ENCODE measurements around the gene GPBP1L1. TPM values are rescaled to one million over a fixed set of nuclear protein-coding genes. Genes with fewer than 3 reads are reported as not detected.
A peak's percentile ranks its signal among the peaks of the same experiment; 100 is the strongest.
"Not testable (repeated sequence)": the region's sequence is repeated elsewhere in the genome, so short reads cannot be mapped to it uniquely, and the experiment has no call there.

The GPBP1L1 gene
- total RNA-seq, 1 donor from 2014 or later: 147 TPM

- H3K27me3 ChIP-seq (ENCODE audit: control insufficient read depth, insufficient read depth, low read length): no peaks in the 10 kb centered on the region
- no peak for FAIRE-seq
- DNase-seq (ENCODE audit: low read depth): no peak
- TF ChIP-seq, protein P1, sequence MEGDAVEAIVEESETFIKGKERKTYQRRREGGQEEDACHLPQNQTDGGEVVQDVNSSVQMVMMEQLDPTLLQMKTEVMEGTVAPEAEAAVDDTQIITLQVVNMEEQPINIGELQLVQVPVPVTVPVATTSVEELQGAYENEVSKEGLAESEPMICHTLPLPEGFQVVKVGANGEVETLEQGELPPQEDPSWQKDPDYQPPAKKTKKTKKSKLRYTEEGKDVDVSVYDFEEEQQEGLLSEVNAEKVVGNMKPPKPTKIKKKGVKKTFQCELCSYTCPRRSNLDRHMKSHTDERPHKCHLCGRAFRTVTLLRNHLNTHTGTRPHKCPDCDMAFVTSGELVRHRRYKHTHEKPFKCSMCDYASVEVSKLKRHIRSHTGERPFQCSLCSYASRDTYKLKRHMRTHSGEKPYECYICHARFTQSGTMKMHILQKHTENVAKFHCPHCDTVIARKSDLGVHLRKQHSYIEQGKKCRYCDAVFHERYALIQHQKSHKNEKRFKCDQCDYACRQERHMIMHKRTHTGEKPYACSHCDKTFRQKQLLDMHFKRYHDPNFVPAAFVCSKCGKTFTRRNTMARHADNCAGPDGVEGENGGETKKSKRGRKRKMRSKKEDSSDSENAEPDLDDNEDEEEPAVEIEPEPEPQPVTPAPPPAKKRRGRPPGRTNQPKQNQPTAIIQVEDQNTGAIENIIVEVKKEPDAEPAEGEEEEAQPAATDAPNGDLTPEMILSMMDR (IDR thresholded peaks at IDR 0.05; ENCODE audit: insufficient read depth, low read length, severe bottlenecking): no peak
- H3K36me3 ChIP-seq (ENCODE audit: control insufficient read depth, insufficient read depth, low read length): no peaks in the 10 kb centered on the region
- no peak overlapping the region for H3K4me3 ChIP-seq (ENCODE audit: low read depth, low read length)
Measured at GRCh38 chr1:45677751-45678245, 8.5 kb downstream of the GPBP1L1 start.

- FAIRE-seq; H3K36me3 ChIP-seq (ENCODE audit: control insufficient read depth, insufficient read depth, low read length); H3K4me3 ChIP-seq (ENCODE audit: low read depth, low read length); H3K27me3 ChIP-seq (ENCODE audit: control insufficient read depth, insufficient read depth, low read length); DNase-seq (ENCODE audit: low read depth): not testable (repeated sequence)
Measured at GRCh38 chr1:45676553-45676952, 9.8 kb downstream of the GPBP1L1 start.

- TF ChIP-seq, protein P1 (IDR thresholded peaks at IDR 0.05; ENCODE audit: insufficient read depth, low read length, severe bottlenecking): no peak
- Histone ChIP-seq H3K27me3 (ENCODE audit: control insufficient read depth, insufficient read depth, low read length) (no peaks in the 10 kb centered on the region), H3K4me3 (ENCODE audit: low read depth, low read length) (no peak overlapping the region), H3K36me3 (ENCODE audit: control insufficient read depth, insufficient read depth, low read length) (no peaks in the 10 kb centered on the region)
- DNase-seq (ENCODE audit: low read depth) (no peak), FAIRE-seq (no peak)
Measured at GRCh38 chr1:45674478-45674877, 11.9 kb downstream of the GPBP1L1 start.

DNA sequence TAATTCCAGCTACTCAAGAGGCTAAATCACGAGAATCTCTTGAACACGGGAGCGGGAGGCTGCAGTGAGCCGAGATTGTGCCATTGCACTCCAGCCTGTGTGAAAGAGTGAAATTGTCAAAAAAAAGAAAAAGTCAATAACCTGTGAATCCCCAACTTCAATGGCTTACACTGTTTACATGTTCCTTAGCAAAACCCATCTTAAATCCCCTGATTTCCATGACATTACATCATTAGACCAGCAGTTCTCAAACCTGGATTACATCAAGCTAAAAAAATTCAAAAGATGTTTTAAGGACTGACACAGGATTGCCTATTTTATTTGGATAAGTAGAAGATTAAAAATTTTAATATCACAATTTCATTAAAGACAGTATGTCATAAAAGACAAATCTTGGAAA lies 12.4 kb downstream of the GPBP1L1 start:
- DNase-seq (ENCODE audit: low read depth) (no peak), FAIRE-seq (no peak)
- TF ChIP-seq, protein P1 (IDR thresholded peaks at IDR 0.05; ENCODE audit: insufficient read depth, low read length, severe bottlenecking): no peak
- no peak overlapping the region for H3K4me3 ChIP-seq (ENCODE audit: low read depth, low read length)
- H3K36me3 ChIP-seq (ENCODE audit: control insufficient read depth, insufficient read depth, low read length): no peaks in the 10 kb centered on the region
- H3K27me3 ChIP-seq (ENCODE audit: control insufficient read depth, insufficient read depth, low read length): no peaks in the 10 kb centered on the region

GRCh38 chr1:45669859-45670655 lies 16.3 kb downstream of the GPBP1L1 start:
- DNase-seq (ENCODE audit: low read depth) (peak; percentile 11), FAIRE-seq (no peak)
- H3K36me3 ChIP-seq (ENCODE audit: control insufficient read depth, insufficient read depth, low read length): no peaks in the 10 kb centered on the region

GRCh38 chr1:45669379-45669778 lies 17.0 kb downstream of the GPBP1L1 start:
- FAIRE-seq (no peak), DNase-seq (ENCODE audit: low read depth) (no peak)
- Histone ChIP-seq H3K36me3 (ENCODE audit: control insufficient read depth, insufficient read depth, low read length) (peaks cover 2% of the 10 kb centered on the region), H3K4me3 (ENCODE audit: low read depth, low read length) (no peak overlapping the region), H3K27me3 (ENCODE audit: control insufficient read depth, insufficient read depth, low read length) (no peaks in the 10 kb centered on the region)
- TF ChIP-seq, protein P1 (IDR thresholded peaks at IDR 0.05; ENCODE audit: insufficient read depth, low read length, severe bottlenecking): no peak

More at GRCh38 chr1:45669859-45670655, 16.3 kb downstream of the GPBP1L1 start:
- TF ChIP-seq, protein P1 (IDR thresholded peaks at IDR 0.05; ENCODE audit: insufficient read depth, low read length, severe bottlenecking): no peak
- Histone ChIP-seq H3K4me3 (ENCODE audit: low read depth, low read length) (no peak overlapping the region), H3K27me3 (ENCODE audit: control insufficient read depth, insufficient read depth, low read length) (no peaks in the 10 kb centered on the region)
